ENCODE measurements around the gene LRRC4B. TPM values are rescaled to one million over a fixed set of nuclear protein-coding genes. Genes with fewer than 3 reads are reported as not detected.

LRRC4B gene
- polyA plus RNA-seq, 1 of the 3 experiments (the other 2 are of a cell fraction), result 6.9 TPM

DNA sequence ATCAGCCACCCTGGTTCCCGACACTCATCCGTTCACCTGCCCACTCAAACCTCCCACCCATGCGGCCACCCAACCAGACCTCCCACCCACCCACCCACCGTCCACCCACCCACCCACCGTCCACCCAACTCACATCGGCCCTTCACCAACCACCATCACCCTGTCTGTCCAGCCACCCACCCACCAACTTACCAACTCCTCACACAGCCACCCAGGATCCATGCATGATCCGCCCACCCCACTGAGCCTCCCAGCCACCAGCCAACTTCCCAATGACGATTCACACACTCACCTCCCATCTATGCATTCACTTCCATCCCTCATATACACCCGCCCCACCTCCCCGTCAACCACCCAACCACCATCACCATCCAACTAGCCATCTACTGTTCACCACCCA, 61.5 kb downstream of the LRRC4B start:
- CTCF ChIA-PET, result no interaction called here
- Histone ChIP-seq H4K20me1 (ENCODE audit: insufficient read depth) (no peaks in the 10 kb centered on the region), H3K36me3 (replicated peaks in 1 of 2; ENCODE audit: control insufficient read depth in 1 of 2, insufficient read depth in 2 of 2, low read length in 1 of 2) (no peaks in the 10 kb centered on the region), H3F3A (replicated peaks; ENCODE audit: insufficient read depth) (no peaks in the 10 kb centered on the region), H3K27me3 (ENCODE audit: insufficient read depth) (no peaks in the 10 kb centered on the region), H3K4me1 (ENCODE audit: control insufficient read depth in 1 of 2, insufficient read depth in 2 of 2, low read depth in 1 of 2, low read length in 1 of 2) (peaks cover 0 to 6% of the 10 kb centered on the region in 2 experiments; a peak in 1 of 4 replicates), H3K4me3 (ENCODE audit: low read depth in 2 of 2, low read length in 1 of 2) (no peak overlapping the region), H3K9me3 (no peaks in the 10 kb centered on the region), H3K4me2 (no peak overlapping the region), H3K27ac (ENCODE audit: low read depth in 2 of 2, low read length in 1 of 2) (no peak overlapping the region), H2AFZ (ENCODE audit: low read depth) (no peak overlapping the region), H3K9ac (no peak overlapping the region), H3K9me2 (no peaks in the 10 kb centered on the region), H3K79me2 (ENCODE audit: insufficient read depth) (peaks cover 14% of the 10 kb centered on the region; the same call in 1 of the 2 replicates)
- TF ChIP-seq, protein P1, sequence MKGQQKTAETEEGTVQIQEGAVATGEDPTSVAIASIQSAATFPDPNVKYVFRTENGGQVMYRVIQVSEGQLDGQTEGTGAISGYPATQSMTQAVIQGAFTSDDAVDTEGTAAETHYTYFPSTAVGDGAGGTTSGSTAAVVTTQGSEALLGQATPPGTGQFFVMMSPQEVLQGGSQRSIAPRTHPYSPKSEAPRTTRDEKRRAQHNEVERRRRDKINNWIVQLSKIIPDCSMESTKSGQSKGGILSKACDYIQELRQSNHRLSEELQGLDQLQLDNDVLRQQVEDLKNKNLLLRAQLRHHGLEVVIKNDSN (IDR thresholded peaks at IDR 0.05; ENCODE audit: borderline replicate concordance, low read depth), result no peak
- TF ChIP-seq, protein P2, sequence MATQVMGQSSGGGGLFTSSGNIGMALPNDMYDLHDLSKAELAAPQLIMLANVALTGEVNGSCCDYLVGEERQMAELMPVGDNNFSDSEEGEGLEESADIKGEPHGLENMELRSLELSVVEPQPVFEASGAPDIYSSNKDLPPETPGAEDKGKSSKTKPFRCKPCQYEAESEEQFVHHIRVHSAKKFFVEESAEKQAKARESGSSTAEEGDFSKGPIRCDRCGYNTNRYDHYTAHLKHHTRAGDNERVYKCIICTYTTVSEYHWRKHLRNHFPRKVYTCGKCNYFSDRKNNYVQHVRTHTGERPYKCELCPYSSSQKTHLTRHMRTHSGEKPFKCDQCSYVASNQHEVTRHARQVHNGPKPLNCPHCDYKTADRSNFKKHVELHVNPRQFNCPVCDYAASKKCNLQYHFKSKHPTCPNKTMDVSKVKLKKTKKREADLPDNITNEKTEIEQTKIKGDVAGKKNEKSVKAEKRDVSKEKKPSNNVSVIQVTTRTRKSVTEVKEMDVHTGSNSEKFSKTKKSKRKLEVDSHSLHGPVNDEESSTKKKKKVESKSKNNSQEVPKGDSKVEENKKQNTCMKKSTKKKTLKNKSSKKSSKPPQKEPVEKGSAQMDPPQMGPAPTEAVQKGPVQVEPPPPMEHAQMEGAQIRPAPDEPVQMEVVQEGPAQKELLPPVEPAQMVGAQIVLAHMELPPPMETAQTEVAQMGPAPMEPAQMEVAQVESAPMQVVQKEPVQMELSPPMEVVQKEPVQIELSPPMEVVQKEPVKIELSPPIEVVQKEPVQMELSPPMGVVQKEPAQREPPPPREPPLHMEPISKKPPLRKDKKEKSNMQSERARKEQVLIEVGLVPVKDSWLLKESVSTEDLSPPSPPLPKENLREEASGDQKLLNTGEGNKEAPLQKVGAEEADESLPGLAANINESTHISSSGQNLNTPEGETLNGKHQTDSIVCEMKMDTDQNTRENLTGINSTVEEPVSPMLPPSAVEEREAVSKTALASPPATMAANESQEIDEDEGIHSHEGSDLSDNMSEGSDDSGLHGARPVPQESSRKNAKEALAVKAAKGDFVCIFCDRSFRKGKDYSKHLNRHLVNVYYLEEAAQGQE (IDR thresholded peaks at IDR 0.05; ENCODE audit: low read depth, low read length), result no peak
- no peak for TF ChIP-seq MXI1 (IDR thresholded peaks at IDR 0.05; ENCODE audit: low read depth, low read length)
- POLR2A ChIA-PET, result no interaction called here
- DNase-seq, result no peak
- 95% methylated on average over 9 of the region's 10 CpGs for WGBS (ENCODE audit: low lambda C conversion rate)

DNA sequence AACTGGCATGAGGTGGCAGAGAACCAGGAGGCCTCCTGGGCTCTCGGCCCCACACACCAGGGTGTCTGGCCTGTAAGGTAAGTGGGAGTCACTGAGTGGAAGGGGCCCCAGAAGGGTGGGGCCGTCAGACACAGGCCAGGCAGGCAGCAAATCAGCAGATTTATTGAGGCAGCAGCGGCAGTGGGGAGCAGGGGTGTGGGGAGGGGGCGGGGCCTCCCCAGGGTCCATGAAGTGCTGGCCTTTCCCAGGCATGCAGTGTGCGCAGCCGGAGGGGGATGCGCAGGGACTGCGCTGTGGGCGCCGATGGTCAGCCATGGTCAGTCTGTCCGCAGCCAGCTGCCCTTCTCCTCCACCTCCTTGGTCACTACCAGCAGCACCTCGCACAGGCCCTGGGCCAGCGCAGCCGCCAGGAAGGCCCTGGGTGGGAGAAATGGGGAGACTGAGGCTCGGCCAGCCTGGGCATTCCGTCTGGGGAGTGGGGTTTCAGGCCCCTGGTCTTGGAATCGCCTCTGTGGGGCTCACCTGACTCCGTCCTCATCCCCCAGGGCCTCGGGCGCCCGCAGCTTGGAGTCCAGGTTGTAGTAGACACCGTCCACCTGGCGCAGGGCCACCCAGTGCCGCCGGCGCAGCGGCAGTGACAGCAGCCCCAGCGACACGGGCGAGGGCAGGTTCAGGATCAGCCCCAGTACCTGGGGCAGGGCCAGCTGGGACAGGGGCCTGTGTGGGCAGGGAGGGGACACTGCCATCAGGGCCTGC, 62.2 kb downstream of the LRRC4B start:
- no peak for DNase-seq
- Histone ChIP-seq H3K4me1 (ENCODE audit: control insufficient read depth in 1 of 2, insufficient read depth in 2 of 2, low read depth in 1 of 2, low read length in 1 of 2) (peaks cover 0 to 6% of the 10 kb centered on the region in 2 experiments; a peak in 1 of 4 replicates), H3K9ac (no peak overlapping the region), H3K27ac (ENCODE audit: low read depth in 2 of 2, low read length in 1 of 2) (no peak overlapping the region), H3K36me3 (replicated peaks in 1 of 2; ENCODE audit: control insufficient read depth in 1 of 2, insufficient read depth in 2 of 2, low read length in 1 of 2) (no peaks in the 10 kb centered on the region), H3K4me3 (ENCODE audit: low read depth in 2 of 2, low read length in 1 of 2) (no peak overlapping the region), H2AFZ (ENCODE audit: low read depth) (no peak overlapping the region), H3K9me2 (no peaks in the 10 kb centered on the region), H3K9me3 (no peaks in the 10 kb centered on the region), H3K79me2 (ENCODE audit: insufficient read depth) (peaks cover 14% of the 10 kb centered on the region; the same call in 1 of the 2 replicates), H3K27me3 (ENCODE audit: insufficient read depth) (no peaks in the 10 kb centered on the region), H3K4me2 (no peak overlapping the region), H3F3A (replicated peaks; ENCODE audit: insufficient read depth) (no peaks in the 10 kb centered on the region), H4K20me1 (ENCODE audit: insufficient read depth) (no peaks in the 10 kb centered on the region)
- CTCF ChIA-PET, result no interaction called here
- POLR2A ChIA-PET, result no interaction called here
- WGBS (ENCODE audit: low lambda C conversion rate), result 96% methylated on average over 5 of the region's 30 CpGs
- TF ChIP-seq, protein P3, sequence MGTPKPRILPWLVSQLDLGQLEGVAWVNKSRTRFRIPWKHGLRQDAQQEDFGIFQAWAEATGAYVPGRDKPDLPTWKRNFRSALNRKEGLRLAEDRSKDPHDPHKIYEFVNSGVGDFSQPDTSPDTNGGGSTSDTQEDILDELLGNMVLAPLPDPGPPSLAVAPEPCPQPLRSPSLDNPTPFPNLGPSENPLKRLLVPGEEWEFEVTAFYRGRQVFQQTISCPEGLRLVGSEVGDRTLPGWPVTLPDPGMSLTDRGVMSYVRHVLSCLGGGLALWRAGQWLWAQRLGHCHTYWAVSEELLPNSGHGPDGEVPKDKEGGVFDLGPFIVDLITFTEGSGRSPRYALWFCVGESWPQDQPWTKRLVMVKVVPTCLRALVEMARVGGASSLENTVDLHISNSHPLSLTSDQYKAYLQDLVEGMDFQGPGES (IDR thresholded peaks at IDR 0.05; ENCODE audit: low read depth, low read length), result no peak
- no peak for TF ChIP-seq EZH2phosphoT487 (IDR thresholded peaks at IDR 0.05; ENCODE audit: borderline replicate concordance, low read depth)
- TF ChIP-seq, protein P4, sequence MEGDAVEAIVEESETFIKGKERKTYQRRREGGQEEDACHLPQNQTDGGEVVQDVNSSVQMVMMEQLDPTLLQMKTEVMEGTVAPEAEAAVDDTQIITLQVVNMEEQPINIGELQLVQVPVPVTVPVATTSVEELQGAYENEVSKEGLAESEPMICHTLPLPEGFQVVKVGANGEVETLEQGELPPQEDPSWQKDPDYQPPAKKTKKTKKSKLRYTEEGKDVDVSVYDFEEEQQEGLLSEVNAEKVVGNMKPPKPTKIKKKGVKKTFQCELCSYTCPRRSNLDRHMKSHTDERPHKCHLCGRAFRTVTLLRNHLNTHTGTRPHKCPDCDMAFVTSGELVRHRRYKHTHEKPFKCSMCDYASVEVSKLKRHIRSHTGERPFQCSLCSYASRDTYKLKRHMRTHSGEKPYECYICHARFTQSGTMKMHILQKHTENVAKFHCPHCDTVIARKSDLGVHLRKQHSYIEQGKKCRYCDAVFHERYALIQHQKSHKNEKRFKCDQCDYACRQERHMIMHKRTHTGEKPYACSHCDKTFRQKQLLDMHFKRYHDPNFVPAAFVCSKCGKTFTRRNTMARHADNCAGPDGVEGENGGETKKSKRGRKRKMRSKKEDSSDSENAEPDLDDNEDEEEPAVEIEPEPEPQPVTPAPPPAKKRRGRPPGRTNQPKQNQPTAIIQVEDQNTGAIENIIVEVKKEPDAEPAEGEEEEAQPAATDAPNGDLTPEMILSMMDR (IDR thresholded peaks at IDR 0.05), result no peak
- TF ChIP-seq, protein P1 (IDR thresholded peaks at IDR 0.05; ENCODE audit: borderline replicate concordance, low read depth), result no peak
- TF ChIP-seq RXRA (IDR thresholded peaks at IDR 0.05; ENCODE audit: borderline replicate concordance, low read depth), result no peak
- no peak for TF ChIP-seq NRF1 (IDR thresholded peaks at IDR 0.05; ENCODE audit: low read depth, low read length)
- no peak for TF ChIP-seq GABPA (IDR thresholded peaks at IDR 0.05; ENCODE audit: low read depth)
- TF ChIP-seq, protein P5, sequence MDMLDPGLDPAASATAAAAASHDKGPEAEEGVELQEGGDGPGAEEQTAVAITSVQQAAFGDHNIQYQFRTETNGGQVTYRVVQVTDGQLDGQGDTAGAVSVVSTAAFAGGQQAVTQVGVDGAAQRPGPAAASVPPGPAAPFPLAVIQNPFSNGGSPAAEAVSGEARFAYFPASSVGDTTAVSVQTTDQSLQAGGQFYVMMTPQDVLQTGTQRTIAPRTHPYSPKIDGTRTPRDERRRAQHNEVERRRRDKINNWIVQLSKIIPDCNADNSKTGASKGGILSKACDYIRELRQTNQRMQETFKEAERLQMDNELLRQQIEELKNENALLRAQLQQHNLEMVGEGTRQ (IDR thresholded peaks at IDR 0.05; ENCODE audit: borderline replicate concordance, low read depth, low read length), result no peak
- TF ChIP-seq, protein P6, sequence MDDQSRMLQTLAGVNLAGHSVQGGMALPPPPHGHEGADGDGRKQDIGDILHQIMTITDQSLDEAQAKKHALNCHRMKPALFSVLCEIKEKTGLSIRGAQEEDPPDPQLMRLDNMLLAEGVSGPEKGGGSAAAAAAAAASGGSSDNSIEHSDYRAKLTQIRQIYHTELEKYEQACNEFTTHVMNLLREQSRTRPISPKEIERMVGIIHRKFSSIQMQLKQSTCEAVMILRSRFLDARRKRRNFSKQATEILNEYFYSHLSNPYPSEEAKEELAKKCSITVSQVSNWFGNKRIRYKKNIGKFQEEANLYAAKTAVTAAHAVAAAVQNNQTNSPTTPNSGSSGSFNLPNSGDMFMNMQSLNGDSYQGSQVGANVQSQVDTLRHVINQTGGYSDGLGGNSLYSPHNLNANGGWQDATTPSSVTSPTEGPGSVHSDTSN (IDR thresholded peaks at IDR 0.05), result no peak
- no peak for TF ChIP-seq MXI1 (IDR thresholded peaks at IDR 0.05; ENCODE audit: low read depth, low read length)
- TF ChIP-seq YY1 (IDR thresholded peaks at IDR 0.05; ENCODE audit: low read depth), result no peak
- no peak for TF ChIP-seq RFX5 (IDR thresholded peaks at IDR 0.05; ENCODE audit: low read length)
- no peak for TF ChIP-seq SIN3A (IDR thresholded peaks at IDR 0.05; ENCODE audit: borderline replicate concordance, low read depth, low read length)

All from SK-N-SH (cell line).